ENCODE results near the gene DNAH14.

DNA sequence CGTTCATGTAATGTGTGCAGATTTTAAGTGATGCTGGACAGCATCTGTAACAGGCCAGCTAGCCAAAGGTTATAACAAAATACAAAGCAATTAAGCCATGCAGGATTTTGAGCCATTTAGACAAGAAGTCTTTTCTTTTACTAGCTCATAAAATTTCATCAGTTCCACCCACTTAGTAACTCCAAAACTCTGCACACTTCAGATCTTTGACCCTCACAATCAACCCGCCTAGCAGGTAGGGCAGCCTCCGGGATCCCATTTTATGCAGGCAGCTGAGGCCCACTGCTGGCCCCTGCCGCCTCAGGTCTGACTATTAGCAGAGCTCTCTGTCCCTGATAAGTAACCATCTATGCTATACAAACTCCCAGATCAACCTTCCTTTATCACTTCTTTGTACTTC lies 489.1 kb downstream of the DNAH14 start:
- TF ChIP-seq, protein P1, sequence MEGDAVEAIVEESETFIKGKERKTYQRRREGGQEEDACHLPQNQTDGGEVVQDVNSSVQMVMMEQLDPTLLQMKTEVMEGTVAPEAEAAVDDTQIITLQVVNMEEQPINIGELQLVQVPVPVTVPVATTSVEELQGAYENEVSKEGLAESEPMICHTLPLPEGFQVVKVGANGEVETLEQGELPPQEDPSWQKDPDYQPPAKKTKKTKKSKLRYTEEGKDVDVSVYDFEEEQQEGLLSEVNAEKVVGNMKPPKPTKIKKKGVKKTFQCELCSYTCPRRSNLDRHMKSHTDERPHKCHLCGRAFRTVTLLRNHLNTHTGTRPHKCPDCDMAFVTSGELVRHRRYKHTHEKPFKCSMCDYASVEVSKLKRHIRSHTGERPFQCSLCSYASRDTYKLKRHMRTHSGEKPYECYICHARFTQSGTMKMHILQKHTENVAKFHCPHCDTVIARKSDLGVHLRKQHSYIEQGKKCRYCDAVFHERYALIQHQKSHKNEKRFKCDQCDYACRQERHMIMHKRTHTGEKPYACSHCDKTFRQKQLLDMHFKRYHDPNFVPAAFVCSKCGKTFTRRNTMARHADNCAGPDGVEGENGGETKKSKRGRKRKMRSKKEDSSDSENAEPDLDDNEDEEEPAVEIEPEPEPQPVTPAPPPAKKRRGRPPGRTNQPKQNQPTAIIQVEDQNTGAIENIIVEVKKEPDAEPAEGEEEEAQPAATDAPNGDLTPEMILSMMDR (IDR thresholded peaks at IDR 0.05; ENCODE audit: poor library complexity, severe bottlenecking) = no peak
- no peak for TF ChIP-seq MXI1 (conservative IDR thresholded peaks at IDR 0.05; ENCODE audit: poor library complexity, severe bottlenecking)
- no peak for TF ChIP-seq POLR2AphosphoS5 (IDR thresholded peaks at IDR 0.05)
- no peak for TF ChIP-seq RAD21 (conservative IDR thresholded peaks at IDR 0.05)
- TF ChIP-seq, protein P2, sequence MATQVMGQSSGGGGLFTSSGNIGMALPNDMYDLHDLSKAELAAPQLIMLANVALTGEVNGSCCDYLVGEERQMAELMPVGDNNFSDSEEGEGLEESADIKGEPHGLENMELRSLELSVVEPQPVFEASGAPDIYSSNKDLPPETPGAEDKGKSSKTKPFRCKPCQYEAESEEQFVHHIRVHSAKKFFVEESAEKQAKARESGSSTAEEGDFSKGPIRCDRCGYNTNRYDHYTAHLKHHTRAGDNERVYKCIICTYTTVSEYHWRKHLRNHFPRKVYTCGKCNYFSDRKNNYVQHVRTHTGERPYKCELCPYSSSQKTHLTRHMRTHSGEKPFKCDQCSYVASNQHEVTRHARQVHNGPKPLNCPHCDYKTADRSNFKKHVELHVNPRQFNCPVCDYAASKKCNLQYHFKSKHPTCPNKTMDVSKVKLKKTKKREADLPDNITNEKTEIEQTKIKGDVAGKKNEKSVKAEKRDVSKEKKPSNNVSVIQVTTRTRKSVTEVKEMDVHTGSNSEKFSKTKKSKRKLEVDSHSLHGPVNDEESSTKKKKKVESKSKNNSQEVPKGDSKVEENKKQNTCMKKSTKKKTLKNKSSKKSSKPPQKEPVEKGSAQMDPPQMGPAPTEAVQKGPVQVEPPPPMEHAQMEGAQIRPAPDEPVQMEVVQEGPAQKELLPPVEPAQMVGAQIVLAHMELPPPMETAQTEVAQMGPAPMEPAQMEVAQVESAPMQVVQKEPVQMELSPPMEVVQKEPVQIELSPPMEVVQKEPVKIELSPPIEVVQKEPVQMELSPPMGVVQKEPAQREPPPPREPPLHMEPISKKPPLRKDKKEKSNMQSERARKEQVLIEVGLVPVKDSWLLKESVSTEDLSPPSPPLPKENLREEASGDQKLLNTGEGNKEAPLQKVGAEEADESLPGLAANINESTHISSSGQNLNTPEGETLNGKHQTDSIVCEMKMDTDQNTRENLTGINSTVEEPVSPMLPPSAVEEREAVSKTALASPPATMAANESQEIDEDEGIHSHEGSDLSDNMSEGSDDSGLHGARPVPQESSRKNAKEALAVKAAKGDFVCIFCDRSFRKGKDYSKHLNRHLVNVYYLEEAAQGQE (IDR thresholded peaks at IDR 0.05; ENCODE audit: borderline replicate concordance) = no peak
- no peak for TF ChIP-seq SMC3 (conservative IDR thresholded peaks at IDR 0.05; ENCODE audit: poor library complexity)
